CD4-positive, CD25-positive, alpha-beta regulatory T cell (primary cell): ENCODE results near the gene SIK2. TPM values are rescaled to one million over a fixed set of nuclear protein-coding genes. Genes with fewer than 3 reads are reported as not detected.

Experiments used
- ATAC-seq, 2 donors: fragments of 150-1000 bp; cut with Tn5 transposase; one replicate each; pipeline ENCODE4 v1.10.0; 2021; ENCODE audit warnings: low read depth in 2 of 2, moderate number of reproducible peaks in 2 of 2, moderate library complexity in 1 of 2
- DNase-seq, 3 donors: peaks; one replicate each; pipeline versions ENCODE4 v3.0.0 to v3.0.0-alpha.2; 2012 to 2022; ENCODE audit warnings: mixed read lengths in 1 of 3
- H3K27ac ChIP-seq: one replicate; pipeline ENCODE4 v1.7.0; 2013; ENCODE audit warnings: mild to moderate bottlenecking, low read length; ENCODE audit not compliant: insufficient read depth, poor library complexity, severe bottlenecking
- H3K27me3 ChIP-seq: one replicate; pipeline ENCODE4 v1.7.0; 2013; ENCODE audit warnings: low read length; ENCODE audit not compliant: control insufficient read depth, insufficient read depth
- H3K36me3 ChIP-seq: one replicate; pipeline ENCODE4 v1.7.0; 2013; ENCODE audit warnings: mild to moderate bottlenecking, low read length, moderate library complexity; ENCODE audit not compliant: control insufficient read depth, insufficient read depth
- H3K4me1 ChIP-seq: 2 replicates; pipeline ENCODE4 v1.7.0; 2013; ENCODE audit warnings: mild to moderate bottlenecking, low read length; ENCODE audit not compliant: insufficient read depth, control insufficient read depth, poor library complexity, severe bottlenecking
- H3K4me3 ChIP-seq: one replicate; pipeline ENCODE4 v1.7.0; 2013; ENCODE audit warnings: low read depth, mild to moderate bottlenecking, low read length, moderate library complexity
- H3K9me3 ChIP-seq, 2 experiments: 1 replicate in 1 of 2; 2 replicates in 1 of 2; pipeline ENCODE4 v1.7.0; 2013; ENCODE audit warnings: low read length in 2 of 2, mild to moderate bottlenecking in 1 of 2, moderate library complexity in 1 of 2; ENCODE audit not compliant: control insufficient read depth in 2 of 2
- H3K27ac Mint-ChIP-seq, 3 donors: one replicate each; pipeline ENCODE4 v1.8.0; 2020 to 2022; ENCODE audit warnings: mild to moderate bottlenecking in 3 of 3, mixed read lengths in 3 of 3, moderate library complexity in 2 of 3
- H3K27me3 Mint-ChIP-seq: one replicate; pipeline ENCODE4 v1.8.0; 2022; ENCODE audit warnings: mild to moderate bottlenecking, mixed read lengths
- H3K36me3 Mint-ChIP-seq: one replicate; pipeline ENCODE4 v1.8.0; 2020; ENCODE audit warnings: mixed read lengths
- H3K4me1 Mint-ChIP-seq, 4 donors: one replicate each; pipeline ENCODE4 v1.8.0; 2020 to 2022; ENCODE audit warnings: mixed read lengths in 4 of 4, mild to moderate bottlenecking in 1 of 4
- H3K4me3 Mint-ChIP-seq, 4 donors: one replicate each; pipeline ENCODE4 v1.8.0; 2020 to 2022; ENCODE audit warnings: mild to moderate bottlenecking in 4 of 4, mixed read lengths in 4 of 4, moderate library complexity in 3 of 4
- H3K9me3 Mint-ChIP-seq, 7 donors: one replicate each; pipeline ENCODE4 v1.8.0; 2020 to 2022; ENCODE audit warnings: mixed read lengths in 7 of 7, mild to moderate bottlenecking in 3 of 7, moderate library complexity in 2 of 7
- polyA plus RNA-seq, 4 donors: library from polyadenylated mRNA; unstranded; fragments of 300-500 nt; fragmentation: Illumina TruSeq; gene quantifications; one replicate each; pipeline ENCODE4 v1.2.3, GENCODE V29; 2021
- total RNA-seq: library from RNA; stranded (reverse); gene quantifications from one replicate; pipeline ENCODE4 v1.2.3, GENCODE V29; 2022

Gene SIK2
- total and polyA plus RNA-seq, 5 donors from 2014 or later, result 0.05 to 8.7 (median 0.16) TPM

DNA sequence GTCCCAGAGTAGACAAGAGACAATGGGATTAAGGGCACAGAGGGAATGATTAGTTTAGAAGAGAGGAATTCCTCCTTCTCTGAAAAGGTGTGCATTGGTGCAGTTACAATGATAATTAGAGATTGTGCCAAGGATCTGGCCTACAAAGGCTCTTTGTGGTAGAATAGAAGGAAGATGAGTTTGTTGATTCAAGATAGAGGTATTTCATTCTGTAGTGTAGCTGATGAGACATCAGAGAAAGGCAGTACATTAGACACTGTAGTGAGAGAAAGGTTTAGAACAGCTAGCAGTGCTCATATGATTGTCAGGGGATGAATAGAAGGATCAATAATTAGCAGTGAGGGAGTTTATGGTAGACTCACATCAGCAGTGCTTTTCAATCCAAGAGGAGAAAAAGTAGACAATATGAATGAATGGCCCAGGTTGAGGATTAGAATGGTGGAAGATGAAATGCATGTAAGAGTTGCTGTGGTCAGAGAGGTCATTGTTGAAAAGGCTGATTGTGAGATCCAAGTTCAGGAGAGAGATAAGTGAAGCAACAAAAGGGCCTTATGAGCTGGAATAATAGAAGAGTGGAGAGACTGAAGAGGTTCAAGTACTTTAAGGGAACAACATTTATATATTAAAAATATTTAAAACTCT lies 28.9 kb downstream of the SIK2 start:
- no peak for ATAC-seq
- no peaks in the 10 kb centered on the region for H3K27me3 Mint-ChIP-seq
- H3K36me3 Mint-ChIP-seq, result peaks cover 1% of the 10 kb centered on the region
- no peaks in the 10 kb centered on the region for H3K9me3 ChIP-seq
- no peaks in the 10 kb centered on the region for H3K27me3 ChIP-seq
- H3K9me3 Mint-ChIP-seq, result no peaks in the 10 kb centered on the region
- no peak overlapping the region for H3K4me3 Mint-ChIP-seq
- no peak for DNase-seq
- H3K4me3 ChIP-seq, result peak overlapping the region; percentile 17
- no peak overlapping the region for H3K27ac Mint-ChIP-seq
- no peaks in the 10 kb centered on the region for H3K36me3 ChIP-seq
- no peak overlapping the region for H3K27ac ChIP-seq
- peaks cover 8% of the 10 kb centered on the region for H3K4me1 ChIP-seq
- H3K4me1 Mint-ChIP-seq, result peaks cover 8 to 31% (median 22%) of the 10 kb centered on the region in 4 donors

DNA sequence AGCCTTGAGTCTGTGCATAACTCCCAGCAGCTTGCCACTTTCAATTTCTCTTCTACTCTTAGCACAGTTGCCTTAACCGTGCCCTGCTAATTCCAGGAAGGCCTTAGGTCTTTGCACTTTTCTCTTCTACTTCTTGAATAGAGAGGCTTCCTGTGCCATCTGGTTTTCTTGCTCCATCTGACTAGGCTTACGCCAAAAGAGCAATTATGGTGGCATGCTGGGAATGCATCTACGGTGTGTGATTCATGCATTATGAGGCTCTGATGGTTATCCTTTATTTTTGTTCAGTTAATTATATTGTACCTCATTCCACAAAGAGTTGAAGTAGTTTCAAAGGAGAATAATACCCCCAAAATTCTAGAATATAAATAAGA lies 29.4 kb downstream of the SIK2 start:
- Histone ChIP-seq H3K9me3 (no peaks in the 10 kb centered on the region), H3K4me3 (peak overlapping the region; percentile 17), H3K27ac (no peak overlapping the region), H3K27me3 (no peaks in the 10 kb centered on the region), H3K36me3 (no peaks in the 10 kb centered on the region), H3K4me1 (peaks cover 8% of the 10 kb centered on the region)
- H3K9me3 Mint-ChIP-seq, result peaks cover 0 to 2% (median 0%) of the 10 kb centered on the region in 7 donors
- DNase-seq, result peak in 1 of 3 donors; percentile 81
- H3K4me3 Mint-ChIP-seq, result no peak overlapping the region
- H3K27me3 Mint-ChIP-seq, result no peaks in the 10 kb centered on the region
- no peak overlapping the region for H3K27ac Mint-ChIP-seq
- peak; percentile 66 to 71 for ATAC-seq
- H3K36me3 Mint-ChIP-seq, result no peaks in the 10 kb centered on the region
- peaks cover 13 to 35% (median 26%) of the 10 kb centered on the region in 4 donors for H3K4me1 Mint-ChIP-seq

DNA sequence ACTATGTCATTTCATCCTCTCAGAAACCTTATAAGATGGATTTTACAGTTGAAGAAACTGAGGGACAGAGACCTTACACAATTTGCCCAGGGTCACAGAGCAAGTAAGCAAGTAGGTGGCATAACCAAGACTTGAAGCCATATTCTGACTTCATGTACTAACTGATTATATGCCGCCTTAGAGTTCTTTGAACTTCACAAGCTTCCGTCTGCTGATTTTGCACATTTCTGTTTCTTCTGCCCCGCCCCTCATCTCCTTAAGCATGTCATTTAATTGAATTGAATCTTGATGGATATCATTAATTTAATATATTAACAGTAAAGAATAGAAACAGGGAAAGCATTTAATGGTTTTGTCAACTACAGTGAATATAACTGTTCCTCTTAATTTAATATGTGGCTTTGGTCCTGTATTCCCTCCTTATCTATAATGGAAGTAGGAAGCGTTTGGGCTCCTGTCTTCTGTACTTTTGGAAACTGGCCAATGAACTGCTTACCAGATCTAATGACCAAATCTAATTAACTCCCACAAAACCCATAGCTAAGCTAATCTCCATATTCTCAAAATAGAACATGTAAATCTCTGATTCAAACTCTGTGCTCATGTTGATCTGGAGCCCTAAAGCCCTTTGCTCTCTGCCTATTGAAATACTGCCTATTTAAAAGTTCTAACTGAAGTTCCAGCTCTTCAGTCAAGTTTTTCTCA lies 30.4 kb downstream of the SIK2 start:
- Histone ChIP-seq H3K4me1 (peaks cover 8% of the 10 kb centered on the region), H3K27ac (no peak overlapping the region), H3K9me3 (no peaks in the 10 kb centered on the region), H3K36me3 (no peaks in the 10 kb centered on the region), H3K4me3 (no peak overlapping the region), H3K27me3 (no peaks in the 10 kb centered on the region)
- DNase-seq (no peak), ATAC-seq (no peak)
- peaks cover 16 to 36% (median 27%) of the 10 kb centered on the region in 4 donors for H3K4me1 Mint-ChIP-seq
- peaks cover 0 to 2% (median 0%) of the 10 kb centered on the region in 7 donors for H3K9me3 Mint-ChIP-seq
- H3K27me3 Mint-ChIP-seq, result no peaks in the 10 kb centered on the region
- peak overlapping the region in 1 of 3 donors; percentile 55 for H3K27ac Mint-ChIP-seq
- H3K4me3 Mint-ChIP-seq, result no peak overlapping the region
- no peaks in the 10 kb centered on the region for H3K36me3 Mint-ChIP-seq

DNA sequence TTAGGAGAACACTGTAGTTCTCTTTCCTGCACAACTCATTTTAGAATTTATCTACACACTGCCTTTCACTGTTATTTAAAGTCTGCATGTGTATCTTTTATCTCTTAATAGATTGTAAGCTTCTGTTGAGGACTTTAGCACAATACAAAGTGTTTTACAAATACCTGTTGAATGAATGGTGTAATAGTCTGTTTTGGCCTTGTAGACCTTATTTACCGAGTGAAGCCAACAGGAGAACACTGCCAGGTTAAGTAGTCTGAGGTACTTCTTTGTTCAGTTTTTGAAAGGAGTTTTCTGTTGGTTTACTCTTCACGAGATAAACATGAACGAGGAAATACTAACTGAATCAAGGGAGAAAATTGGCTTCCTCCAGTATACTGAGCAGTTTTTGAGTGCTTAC lies 31.0 kb downstream of the SIK2 start:
- Histone ChIP-seq H3K27ac (no peak overlapping the region), H3K4me1 (peaks cover 8% of the 10 kb centered on the region), H3K36me3 (no peaks in the 10 kb centered on the region), H3K9me3 (no peaks in the 10 kb centered on the region), H3K27me3 (no peaks in the 10 kb centered on the region), H3K4me3 (no peak overlapping the region)
- H3K36me3 Mint-ChIP-seq, result no peaks in the 10 kb centered on the region
- H3K27me3 Mint-ChIP-seq, result no peaks in the 10 kb centered on the region
- peaks cover 0 to 2% (median 0%) of the 10 kb centered on the region in 7 donors for H3K9me3 Mint-ChIP-seq
- ATAC-seq, result no peak
- peaks cover 20 to 42% (median 30%) of the 10 kb centered on the region in 4 donors for H3K4me1 Mint-ChIP-seq
- DNase-seq, result no peak
- H3K4me3 Mint-ChIP-seq, result no peak overlapping the region
- H3K27ac Mint-ChIP-seq, result peak overlapping the region in 1 of 3 donors; percentile 55

DNA sequence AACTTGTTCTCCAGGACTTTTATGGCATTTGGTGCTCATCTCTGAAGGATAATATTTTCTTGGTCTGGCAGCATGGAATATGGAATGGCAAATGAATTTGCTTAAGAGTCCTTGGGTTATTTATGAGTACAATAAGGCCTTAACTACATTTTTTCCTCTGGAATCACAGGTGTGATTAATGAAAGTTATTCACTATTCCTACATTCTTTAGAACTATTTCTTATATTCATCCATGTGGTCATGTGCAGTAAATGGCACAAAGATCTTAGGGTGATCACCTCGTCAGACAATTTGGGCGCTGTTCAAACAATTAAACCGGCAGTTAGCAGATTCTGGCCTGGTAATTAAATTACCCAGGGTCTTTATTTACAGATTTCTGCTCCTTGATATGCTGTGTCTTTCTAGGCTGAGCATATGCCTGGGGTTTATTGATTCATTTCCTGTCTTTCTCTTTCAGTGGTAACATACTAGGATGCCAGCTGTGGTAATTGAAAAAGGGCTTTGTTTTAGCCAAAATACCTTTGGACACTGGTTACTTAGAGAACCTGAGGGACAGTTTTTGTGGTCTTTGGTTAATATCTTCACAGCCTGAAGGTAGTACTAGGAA lies 31.6 kb downstream of the SIK2 start:
- no peak for ATAC-seq
- no peak overlapping the region for H3K4me3 Mint-ChIP-seq
- no peak overlapping the region for H3K27ac ChIP-seq
- no peaks in the 10 kb centered on the region for H3K27me3 Mint-ChIP-seq
- H3K9me3 ChIP-seq, result no peaks in the 10 kb centered on the region
- H3K9me3 Mint-ChIP-seq, result peaks cover 0 to 2% (median 0%) of the 10 kb centered on the region in 7 donors
- H3K4me3 ChIP-seq, result no peak overlapping the region
- H3K27ac Mint-ChIP-seq, result peak overlapping the region in 1 of 3 donors; percentile 43
- no peaks in the 10 kb centered on the region for H3K36me3 ChIP-seq
- DNase-seq, result peak in 1 of 3 donors; percentile 37
- H3K36me3 Mint-ChIP-seq, result no peaks in the 10 kb centered on the region
- H3K4me1 Mint-ChIP-seq, result peaks cover 23 to 39% (median 34%) of the 10 kb centered on the region in 4 donors
- H3K4me1 ChIP-seq, result peaks cover 8% of the 10 kb centered on the region
- no peaks in the 10 kb centered on the region for H3K27me3 ChIP-seq

DNA sequence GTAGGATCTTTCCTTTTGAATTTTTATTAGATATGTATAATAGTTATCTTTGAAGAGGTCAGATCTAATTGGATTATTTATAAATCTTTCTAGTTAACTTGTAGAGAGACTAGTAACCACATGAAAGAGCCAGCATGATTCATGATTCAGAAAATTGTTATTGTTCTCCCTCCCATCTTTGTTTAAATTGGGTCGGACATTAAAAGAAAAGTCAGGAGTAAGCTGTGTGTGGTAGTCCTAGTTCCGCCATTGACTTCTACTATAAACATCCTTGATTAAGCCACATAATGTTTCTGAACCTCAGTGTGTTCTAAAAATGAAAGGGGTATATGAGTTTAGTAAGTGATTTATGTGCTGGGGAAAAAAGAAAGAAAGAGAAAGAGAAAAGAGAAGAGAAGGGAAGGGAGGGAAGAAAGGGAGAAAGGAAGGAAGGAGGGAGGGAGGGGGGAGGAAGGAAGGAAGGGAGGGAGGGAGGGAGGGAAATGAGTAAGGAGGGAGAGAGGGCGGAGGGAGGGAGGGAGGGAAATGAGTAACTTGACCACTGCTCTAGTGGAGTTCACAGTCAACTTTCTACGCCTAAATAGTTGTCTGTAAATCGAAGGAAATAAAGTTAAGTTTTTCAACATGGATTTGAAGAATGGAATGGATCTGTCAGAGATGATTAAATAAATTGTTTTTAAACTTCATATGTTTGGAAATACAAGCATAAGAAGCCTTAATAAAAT lies 32.9 kb downstream of the SIK2 start:
- Histone ChIP-seq H3K4me1 (peaks cover 8% of the 10 kb centered on the region), H3K27ac (no peak overlapping the region), H3K27me3 (no peaks in the 10 kb centered on the region), H3K4me3 (no peak overlapping the region), H3K9me3 (no peaks in the 10 kb centered on the region), H3K36me3 (no peaks in the 10 kb centered on the region)
- Mint-ChIP-seq H3K4me3 (no peak overlapping the region), H3K27ac (peak overlapping the region in 1 of 3 donors; percentile 62), H3K4me1 (peaks cover 24 to 39% (median 36%) of the 10 kb centered on the region in 4 donors), H3K27me3 (no peaks in the 10 kb centered on the region), H3K9me3 (peaks cover 0 to 2% (median 0%) of the 10 kb centered on the region in 7 donors), H3K36me3 (peaks cover 3% of the 10 kb centered on the region)
- ATAC-seq (no peak), DNase-seq (no peak)

DNA sequence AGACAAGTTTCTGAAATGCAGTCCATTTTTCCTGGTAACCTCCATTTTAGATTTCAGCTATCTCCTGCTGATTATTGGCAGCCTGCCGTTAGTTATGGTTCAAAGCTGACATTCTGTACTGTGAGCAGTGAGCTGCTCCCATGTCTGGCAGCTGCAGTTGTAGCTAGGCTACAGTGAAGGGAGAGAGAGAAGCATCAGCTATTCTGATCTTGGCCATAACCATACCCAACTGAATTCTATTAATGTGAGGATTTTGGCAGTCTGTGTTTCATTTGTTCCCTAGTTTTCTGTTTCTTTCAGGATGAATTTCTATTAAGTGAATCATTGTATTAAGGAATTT lies 33.4 kb downstream of the SIK2 start:
- no peak overlapping the region for H3K27ac Mint-ChIP-seq
- H3K4me3 ChIP-seq, result no peak overlapping the region
- H3K9me3 ChIP-seq, result no peaks in the 10 kb centered on the region
- H3K36me3 ChIP-seq, result no peaks in the 10 kb centered on the region
- H3K27me3 ChIP-seq, result no peaks in the 10 kb centered on the region
- H3K4me3 Mint-ChIP-seq, result no peak overlapping the region
- peak overlapping the region; percentile 28 for H3K27ac ChIP-seq
- peaks cover 0 to 2% (median 0%) of the 10 kb centered on the region in 7 donors for H3K9me3 Mint-ChIP-seq
- peaks cover 24 to 39% (median 36%) of the 10 kb centered on the region in 4 donors for H3K4me1 Mint-ChIP-seq
- ATAC-seq (no peak), DNase-seq (no peak)
- no peaks in the 10 kb centered on the region for H3K27me3 Mint-ChIP-seq
- H3K4me1 ChIP-seq, result peaks cover 8% of the 10 kb centered on the region
- peaks cover 3% of the 10 kb centered on the region for H3K36me3 Mint-ChIP-seq
